Measurements from ENCODE around the gene FILIP1L. TPM values are rescaled to one million over a fixed set of nuclear protein-coding genes. Genes with fewer than 3 reads are reported as not detected.

The FILIP1L gene
- total and polyA plus RNA-seq, 2 of the 8 experiments (the other 6 are each of a cell fraction or from before 2014, with no cell fraction given) = 0.06 to 0.09 TPM

DNA sequence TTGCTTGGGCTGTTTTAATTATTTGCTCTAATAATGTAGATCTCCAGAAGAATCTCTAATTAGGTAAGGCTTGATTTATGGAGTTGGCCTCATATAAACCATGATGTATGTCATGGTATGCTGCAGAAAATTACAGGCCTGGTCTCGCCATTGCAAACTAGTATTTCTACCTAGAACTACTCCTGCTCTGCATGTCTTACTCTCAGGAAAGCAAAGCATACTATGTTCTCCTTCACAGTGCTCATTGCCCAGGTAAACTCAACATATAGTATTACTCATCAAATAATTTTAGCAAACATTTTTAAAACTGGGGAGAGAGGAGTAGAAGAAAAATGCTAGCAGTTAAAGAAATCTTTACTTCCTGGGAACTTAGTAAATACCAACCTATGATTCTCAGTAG, 90.7 kb downstream of the FILIP1L start:
- no peak overlapping the region for H2BK120ac ChIP-seq (replicated peaks; ENCODE audit: low read depth, low read length)
- DNase-seq (ENCODE audit: low read depth in 1 of 2, low spot score in 2 of 2) = no peak
- H3K79me1 ChIP-seq (ENCODE audit: low read depth, low read length) = no peaks in the 10 kb centered on the region
- no peaks in the 10 kb centered on the region; a peak in 1 of 4 replicates for H3K9me3 ChIP-seq (ENCODE audit: insufficient read depth in 2 of 2, low read depth in 1 of 2, low read length in 1 of 2)
- H2BK15ac ChIP-seq (ENCODE audit: low read length) = no peak overlapping the region
- H2BK20ac ChIP-seq (ENCODE audit: low read length) = no peak overlapping the region
- no peaks in the 10 kb centered on the region for H4K20me1 ChIP-seq (replicated peaks in 1 of 2; ENCODE audit: control insufficient read depth in 1 of 2, insufficient read depth in 2 of 2, low read length in 2 of 2)
- H3K4me1 ChIP-seq (replicated peaks in 1 of 4; ENCODE audit: control insufficient read depth in 3 of 4, insufficient read depth in 4 of 4, low read length in 3 of 4) = no peaks in the 10 kb centered on the region
- H3K4me2 ChIP-seq (ENCODE audit: insufficient read depth in 1 of 2, low read depth in 2 of 2, low read length in 2 of 2) = no peak overlapping the region
- no peak overlapping the region for H4K8ac ChIP-seq (ENCODE audit: extremely low read depth, insufficient read depth, low read length)
- H4K5ac ChIP-seq (ENCODE audit: insufficient read length, low read depth, low read length) = no peak overlapping the region
- H3K27ac ChIP-seq (ENCODE audit: low read depth, low read length) = no peak overlapping the region
- H3K23ac ChIP-seq (ENCODE audit: insufficient read length) = no peak overlapping the region
- no peak overlapping the region for H2BK12ac ChIP-seq (ENCODE audit: low read depth, low read length)
- no peak overlapping the region for H3K18ac ChIP-seq (ENCODE audit: extremely low read depth, low read length)
- no peak overlapping the region for H4K91ac ChIP-seq (replicated peaks; ENCODE audit: insufficient read length, low read length)
- H3K27me3 ChIP-seq (replicated peaks in 1 of 4; ENCODE audit: control insufficient read depth in 3 of 4, extremely low read depth in 1 of 4, insufficient read depth in 3 of 4, low read length in 3 of 4) = no peaks in the 10 kb centered on the region
- no peaks in the 10 kb centered on the region for H3K36me3 ChIP-seq (ENCODE audit: control insufficient read depth in 2 of 4, insufficient read depth in 4 of 4, low read length in 3 of 4)
- H2AFZ ChIP-seq (ENCODE audit: low read length) = no peak overlapping the region
- H3K79me2 ChIP-seq (ENCODE audit: control insufficient read depth in 1 of 2, insufficient read depth in 2 of 2, low read length in 2 of 2) = no peaks in the 10 kb centered on the region
- no peak overlapping the region for H2BK5ac ChIP-seq (ENCODE audit: low read depth, low read length)
- H3K56ac ChIP-seq (replicated peaks; ENCODE audit: insufficient read length, low read depth, low read length) = no peak overlapping the region
- 93% methylated on average over 1 of the region's 1 CpG; no CpG with 5 or more reads in 1 of the 2 experiments for WGBS, 2 experiments (ENCODE audit: extremely low coverage in 1 of 2, insufficient coverage in 1 of 2, insufficient read length in 1 of 2, insufficient replicate concordance in 2 of 2, low coverage in 1 of 2, low lambda C conversion rate in 2 of 2, missing lambda C conversion rate in 1 of 2)
- H3K4ac ChIP-seq (replicated peaks; ENCODE audit: insufficient read length, low read depth, low read length) = no peak overlapping the region
- POLR2A ChIA-PET (ENCODE audit: partially characterized antibody) = interaction anchor here (0.6 kb wide), 1 partner anchor 103 kb away, joined by 3 read pairs; no protein-coding TSS in a partner anchor
- no peak overlapping the region for H2AK5ac ChIP-seq (ENCODE audit: low read depth, low read length)
- no peak overlapping the region for H3K9ac ChIP-seq (replicated peaks in 1 of 4; ENCODE audit: extremely low read depth in 1 of 4, low read depth in 3 of 4, low read length in 3 of 4)
- CTCF ChIA-PET (ENCODE audit: partially characterized antibody) = interaction anchor here (1.2 kb wide), 1 partner anchor 173 kb away, joined by 3 read pairs; no protein-coding TSS in a partner anchor
- no peak for FAIRE-seq
- H3K4me3 ChIP-seq (ENCODE audit: extremely low read depth in 1 of 4, insufficient read depth in 2 of 4, low read depth in 3 of 4, low read length in 4 of 4) = no peak overlapping the region
- no peaks in the 10 kb centered on the region for H3K23me2 ChIP-seq (ENCODE audit: low read depth, low read length)
- no peak overlapping the region for H3K14ac ChIP-seq (ENCODE audit: insufficient read length)
- TF ChIP-seq CREB1 (IDR thresholded peaks at IDR 0.05) = no peak
- no peak for TF ChIP-seq ZNF274 (IDR thresholded peaks at IDR 0.05; ENCODE audit: borderline replicate concordance, extremely low read depth, low read length)
- no peak for TF ChIP-seq RAD21 (IDR thresholded peaks at IDR 0.05 in 1 of 2, conservative IDR thresholded peaks at IDR 0.05 in 1 of 2; ENCODE audit: low read depth in 2 of 2, low read length in 2 of 2)
- TF ChIP-seq GTF2F1 (IDR thresholded peaks at IDR 0.05; ENCODE audit: borderline replicate concordance, low read depth, low read length) = no peak
- no peak for TF ChIP-seq RXRA (IDR thresholded peaks at IDR 0.05; ENCODE audit: insufficient read depth, low read depth, low read length)
- TF ChIP-seq SIN3A (conservative IDR thresholded peaks at IDR 0.05 in 1 of 2, IDR thresholded peaks at IDR 0.05 in 1 of 2; ENCODE audit: low read depth in 1 of 2, low read length in 2 of 2) = no peak
- no peak for TF ChIP-seq ASH2L (IDR thresholded peaks at IDR 0.05; ENCODE audit: low read length)
- TF ChIP-seq POLR2A (IDR thresholded peaks at IDR 0.05; ENCODE audit: control extremely low read depth in 1 of 2, low read depth in 2 of 2, low read length in 2 of 2) = no peak
- no peak for TF ChIP-seq KDM4A (IDR thresholded peaks at IDR 0.05; ENCODE audit: low read depth, low read length, severe bottlenecking)
- TF ChIP-seq CBX8 (IDR thresholded peaks at IDR 0.05; ENCODE audit: borderline replicate concordance, low read depth, low read length) = no peak
- TF ChIP-seq NANOG (IDR thresholded peaks at IDR 0.05; ENCODE audit: insufficient read depth, low read depth, low read length, poor library complexity, severe bottlenecking) = no peak
- no peak for TF ChIP-seq JUND (IDR thresholded peaks at IDR 0.05; ENCODE audit: low read length)
- TF ChIP-seq TEAD4 (IDR thresholded peaks at IDR 0.05; ENCODE audit: low read depth, low read length) = no peak
- TF ChIP-seq PHF8 (conservative IDR thresholded peaks at IDR 0.05; ENCODE audit: low read depth, low read length) = no peak
- no peak for TF ChIP-seq FOSL1 (IDR thresholded peaks at IDR 0.05; ENCODE audit: insufficient read depth, low read depth, low read length)

Data from H1 (cell line).